RPMI8226 (cell line): ENCODE measurements around the gene SMAP2.

Experiments used
- DNase-seq: peaks from one replicate; pipeline ENCODE4 v3.0.0-alpha.2; 2015

The SMAP2 gene

GRCh38 chr1:40422630-40423263 is 49.2 kb downstream of the SMAP2 start:
- DNase-seq = no peak

GRCh38 chr1:40423264-40423642 is 49.7 kb downstream of the SMAP2 start:
- DNase-seq = no peak

GRCh38 chr1:40423951-40424618 is 50.6 kb downstream of the SMAP2 start:
- DNase-seq = no peak

- no peak for DNase-seq
Observed at GRCh38 chr1:40425198-40425597, 51.7 kb downstream of the SMAP2 start.

GRCh38 chr1:40431385-40431784 is 57.9 kb downstream of the SMAP2 start:
- no peak for DNase-seq

- no peak for DNase-seq
Observed at GRCh38 chr1:40432644-40433390, 59.3 kb downstream of the SMAP2 start.

GRCh38 chr1:40435471-40435870 is 61.9 kb downstream of the SMAP2 start:
- no peak for DNase-seq

- no peak for DNase-seq
Observed at GRCh38 chr1:40435876-40436275, 62.3 kb downstream of the SMAP2 start.

GRCh38 chr1:40438391-40439015 is 65.0 kb downstream of the SMAP2 start:
- DNase-seq = peak; percentile 26

GRCh38 chr1:40439247-40439646 is 65.7 kb downstream of the SMAP2 start:
- DNase-seq = no peak

GRCh38 chr1:40449684-40450494 is 76.4 kb downstream of the SMAP2 start, which contains the start of gene ZFP69B:
Gene ZFP69B, plus strand, starts transcription at chr1:40450476. Its CDS starts 486 bp downstream, at chr1:40450962.
- peak; percentile 96 for DNase-seq

- no peak for DNase-seq
Observed at GRCh38 chr1:40450495-40451237, 77.1 kb downstream of the SMAP2 start.

- DNase-seq = no peak
Observed at GRCh38 chr1:40451238-40451585, 77.7 kb downstream of the SMAP2 start.

- DNase-seq = no peak
Observed at GRCh38 chr1:40454873-40455272, 81.3 kb downstream of the SMAP2 start.

- DNase-seq = no peak
Observed at GRCh38 chr1:40462956-40463590, 89.5 kb downstream of the SMAP2 start.

- no peak for DNase-seq
Observed at GRCh38 chr1:40469327-40469726, 95.8 kb downstream of the SMAP2 start.
